ENCODE results near the gene CENPX.
"Not testable (repeated sequence)": the region's sequence is repeated elsewhere in the genome, so short reads cannot be mapped to it uniquely, and the experiment has no call there.

The CENPX gene

DNA sequence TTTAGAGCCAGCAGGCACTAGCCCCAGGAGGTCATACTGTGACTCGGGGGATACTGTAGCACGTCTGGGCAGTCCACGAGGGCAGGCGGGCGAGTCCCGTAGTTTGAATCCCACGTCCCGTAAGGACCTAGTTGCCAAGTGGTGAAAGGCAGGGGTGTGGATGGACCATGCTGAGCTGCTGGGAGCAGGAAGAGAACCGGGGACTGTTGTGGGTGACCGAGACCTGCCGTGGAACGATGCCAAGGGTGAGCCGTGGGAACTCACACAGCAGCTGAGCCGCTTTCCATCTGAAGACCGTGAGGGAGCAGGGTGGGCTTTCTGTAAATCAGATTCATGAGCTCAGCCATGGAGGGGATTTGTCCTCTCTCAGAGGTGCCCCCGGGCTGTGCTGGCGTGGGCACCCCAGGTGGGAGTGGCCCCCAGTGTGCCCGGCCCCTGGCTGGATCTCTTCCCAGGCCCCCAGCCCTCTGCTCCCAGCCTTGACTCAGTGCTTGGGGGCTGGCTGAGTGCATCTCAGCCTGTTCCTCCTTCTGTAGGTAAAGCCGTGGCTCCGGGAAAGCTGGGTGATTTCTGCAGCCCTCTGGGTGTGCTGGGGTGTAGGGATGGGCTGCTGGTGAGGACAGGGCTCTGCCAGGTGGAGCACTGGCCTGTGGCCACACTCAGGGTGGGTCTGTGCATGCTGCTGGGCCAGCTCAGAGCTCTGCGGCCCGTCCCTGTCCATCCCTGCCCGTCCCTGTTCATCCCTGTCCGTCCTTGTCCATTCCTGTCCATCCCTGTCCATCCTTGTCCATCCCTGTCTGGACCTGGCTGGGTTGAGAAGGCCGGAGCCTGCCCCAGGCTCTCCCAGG is 31.6 kb downstream of the CENPX start:
- no peak for TF ChIP-seq JUND (IDR thresholded peaks at IDR 0.05; ENCODE audit: low read depth)
- DNase-seq (ENCODE audit: low read depth in 1 of 2, low spot score in 1 of 2): no peak
- in situ Hi-C loops (cut with HindIII; ENCODE audit: low pct_unique_long_range_greater_than_20kb, low sequenced_read_pairs): no loop called here

GRCh38 chr17:81987161-81987770 is 35.4 kb downstream of the CENPX start:
- no peak for TF ChIP-seq JUND (IDR thresholded peaks at IDR 0.05; ENCODE audit: low read depth)
- in situ Hi-C loops (cut with HindIII; ENCODE audit: low pct_unique_long_range_greater_than_20kb, low sequenced_read_pairs): no loop called here
- no peak for DNase-seq (ENCODE audit: low read depth in 1 of 2, low spot score in 1 of 2)

GRCh38 chr17:81986606-81987005 is 36.1 kb downstream of the CENPX start:
- no peak for DNase-seq (ENCODE audit: low read depth in 1 of 2, low spot score in 1 of 2)
- no peak for TF ChIP-seq JUND (IDR thresholded peaks at IDR 0.05; ENCODE audit: low read depth)
- in situ Hi-C loops (cut with HindIII; ENCODE audit: low pct_unique_long_range_greater_than_20kb, low sequenced_read_pairs): no loop called here

DNA sequence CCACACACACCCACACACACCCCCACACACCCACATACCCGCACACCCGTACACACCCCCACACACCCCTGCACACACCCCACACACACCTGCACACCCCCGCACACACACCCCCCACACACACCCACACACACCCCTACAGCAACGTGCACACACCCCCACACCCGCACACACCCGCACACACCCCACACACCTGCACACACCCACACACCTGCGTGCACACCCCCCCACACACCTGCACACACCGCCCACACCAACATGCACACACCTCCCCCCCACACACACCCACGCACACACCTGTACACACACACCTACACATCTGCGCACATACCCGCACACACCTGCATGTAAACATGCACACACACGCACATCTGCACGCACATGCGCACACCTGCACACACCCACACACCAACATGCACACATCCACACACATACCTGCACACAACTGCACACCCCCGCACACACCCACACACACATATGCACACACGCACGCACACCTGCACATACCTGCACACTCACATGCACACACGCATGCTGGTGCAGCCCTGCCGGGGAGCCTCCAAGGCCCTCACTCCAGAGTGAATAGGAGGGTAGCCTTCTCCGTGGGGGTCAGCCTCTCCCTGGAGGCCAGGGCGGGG is 37.8 kb downstream of the CENPX start:
- in situ Hi-C loops (cut with HindIII; ENCODE audit: low pct_unique_long_range_greater_than_20kb, low sequenced_read_pairs): no loop called here
- no peak for DNase-seq (ENCODE audit: low read depth in 1 of 2, low spot score in 1 of 2)
- TF ChIP-seq JUND (IDR thresholded peaks at IDR 0.05; ENCODE audit: low read depth): no peak

DNA sequence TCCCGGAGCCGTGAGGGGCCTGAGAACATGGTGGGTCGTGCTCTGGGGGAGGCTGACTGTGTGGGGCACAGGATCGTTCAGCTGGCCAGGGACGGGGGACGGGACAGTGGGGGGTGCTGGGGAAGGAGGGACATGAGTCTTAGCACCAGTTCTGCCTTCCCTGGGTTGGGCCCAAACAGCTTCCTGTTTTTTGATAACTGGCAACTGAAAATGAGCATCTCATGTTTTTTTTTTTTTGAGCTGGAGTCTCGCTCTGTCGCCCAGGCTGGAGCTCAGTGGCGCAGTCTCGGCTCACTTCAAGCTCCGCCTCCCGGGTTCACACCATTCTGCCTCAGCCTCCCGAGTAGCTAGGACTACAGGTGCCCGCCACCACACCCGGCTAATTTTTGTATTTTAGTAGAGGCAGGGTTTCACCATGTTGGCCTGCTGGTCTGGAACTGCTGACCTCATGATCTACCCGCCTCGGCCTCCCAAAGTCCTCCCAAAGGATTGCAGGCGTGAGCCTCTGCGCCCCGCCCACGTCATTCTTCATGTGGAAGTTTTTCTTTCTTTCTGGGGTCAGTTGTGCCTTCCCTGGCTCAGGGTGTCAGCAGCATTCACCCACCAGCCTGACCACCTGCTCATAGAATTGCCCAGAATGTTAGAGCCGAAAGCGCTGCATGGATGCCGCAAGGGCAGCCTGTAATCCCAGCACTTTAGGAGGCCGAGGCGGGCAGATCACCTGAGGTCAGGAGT is 38.9 kb downstream of the CENPX start:
- in situ Hi-C loops (cut with HindIII; ENCODE audit: low pct_unique_long_range_greater_than_20kb, low sequenced_read_pairs): no loop called here
- no peak for TF ChIP-seq JUND (IDR thresholded peaks at IDR 0.05; ENCODE audit: low read depth)
- no peak for DNase-seq (ENCODE audit: low read depth in 1 of 2, low spot score in 1 of 2)

DNA sequence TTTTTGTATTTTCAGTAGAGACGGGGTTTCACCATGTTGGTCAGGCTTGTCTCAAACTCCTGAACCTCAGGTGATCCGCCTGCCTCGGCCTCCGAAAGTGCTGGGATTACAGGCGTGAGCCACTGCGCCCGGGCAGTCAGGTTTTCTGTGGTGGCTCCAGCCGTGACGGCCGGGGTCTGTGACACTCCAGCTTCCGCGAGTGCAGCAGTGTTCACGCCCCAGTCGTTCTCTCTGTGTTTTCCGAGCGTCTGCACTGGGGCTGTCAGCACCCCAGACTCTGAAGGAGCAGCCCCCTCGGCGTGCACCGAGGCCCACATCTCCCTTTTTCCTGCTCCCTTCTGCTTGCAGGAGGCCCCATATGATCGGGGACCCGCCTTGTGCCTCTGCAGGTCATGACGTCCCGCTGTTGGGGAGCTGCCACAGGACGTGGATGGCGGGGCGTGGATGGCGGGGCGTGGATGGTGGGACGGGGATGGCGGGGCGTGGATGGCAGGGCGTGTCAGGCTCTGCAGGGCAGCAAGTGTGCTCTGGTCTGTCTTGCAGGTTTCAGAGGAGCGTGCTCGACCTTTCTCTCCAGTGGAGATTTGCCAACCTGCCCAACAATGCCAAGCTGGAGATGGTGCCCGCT is 39.6 kb downstream of the CENPX start:
- no peak for TF ChIP-seq JUND (IDR thresholded peaks at IDR 0.05; ENCODE audit: low read depth)
- in situ Hi-C loops (cut with HindIII; ENCODE audit: low pct_unique_long_range_greater_than_20kb, low sequenced_read_pairs): no loop called here
- DNase-seq (ENCODE audit: low read depth in 1 of 2, low spot score in 1 of 2): no peak

DNA sequence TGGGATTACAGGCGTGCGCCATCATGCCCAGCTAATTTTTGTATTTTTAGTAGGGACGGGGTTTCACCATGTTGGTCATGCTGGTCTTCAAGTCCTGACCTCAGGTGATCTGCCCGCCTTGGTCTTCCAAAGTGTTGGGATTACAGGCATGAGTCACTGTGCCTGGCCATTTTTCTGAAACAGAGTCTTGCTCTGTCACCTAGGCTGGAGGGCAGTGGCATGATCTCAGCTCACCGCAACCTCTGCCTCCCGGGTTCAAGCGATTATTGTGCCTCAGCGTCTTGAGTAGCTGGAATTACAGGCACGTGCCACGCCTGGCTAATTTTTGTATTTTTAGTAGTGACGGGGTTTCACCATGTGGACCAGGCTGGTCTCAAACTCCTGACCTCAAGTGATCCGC is 41.2 kb downstream of the CENPX start:
- in situ Hi-C loops (cut with HindIII; ENCODE audit: low pct_unique_long_range_greater_than_20kb, low sequenced_read_pairs): not testable (repeated sequence)

GRCh38 chr17:81980707-81981343 is 41.9 kb downstream of the CENPX start:
- peak in 1 of 2 experiments; percentile 53 for DNase-seq (ENCODE audit: low read depth in 1 of 2, low spot score in 1 of 2)
- in situ Hi-C loops (cut with HindIII; ENCODE audit: low pct_unique_long_range_greater_than_20kb, low sequenced_read_pairs): no loop called here
- TF ChIP-seq JUND (IDR thresholded peaks at IDR 0.05; ENCODE audit: low read depth): no peak

More for the DNA sequence above, 41.2 kb downstream of the CENPX start:
- DNase-seq (ENCODE audit: low read depth in 1 of 2, low spot score in 1 of 2): not testable (repeated sequence)

DNA sequence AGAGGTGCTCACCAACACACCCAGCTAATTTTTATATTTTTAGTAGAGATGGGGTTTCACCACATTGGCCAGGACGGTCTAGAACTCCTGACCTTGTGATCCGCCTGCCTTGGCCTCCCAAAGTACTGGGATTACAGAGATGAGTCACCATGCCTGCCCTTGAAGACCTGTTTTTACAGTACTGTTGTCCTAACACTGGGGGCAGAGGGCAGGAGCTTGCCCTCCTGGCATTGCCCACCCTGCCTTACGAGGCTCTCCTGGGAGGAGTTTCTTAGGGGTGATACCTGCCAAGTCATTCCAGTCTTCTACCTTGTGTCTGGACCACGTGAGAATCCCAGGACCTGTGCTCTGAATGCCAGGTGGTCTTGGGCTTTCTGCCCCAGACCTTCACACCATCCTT is 42.6 kb downstream of the CENPX start:
- in situ Hi-C loops (cut with HindIII; ENCODE audit: low pct_unique_long_range_greater_than_20kb, low sequenced_read_pairs): no loop called here
- DNase-seq (ENCODE audit: low read depth in 1 of 2, low spot score in 1 of 2): no peak
- no peak for TF ChIP-seq JUND (IDR thresholded peaks at IDR 0.05; ENCODE audit: low read depth)

- TF ChIP-seq JUND (IDR thresholded peaks at IDR 0.05; ENCODE audit: low read depth): no peak
Observed at GRCh38 chr17:81978524-81979298, 44.0 kb downstream of the CENPX start.

GRCh38 chr17:81977211-81977808 is 45.4 kb downstream of the CENPX start, which contains the start of gene ASPSCR1:
ASPSCR1 (plus strand) TSS chr17:81977629; CDS start chr17:81977647, 18 bp downstream.
- DNase-seq (ENCODE audit: low read depth in 1 of 2, low spot score in 1 of 2): peak; percentile 69 to 95
- no peak for TF ChIP-seq JUND (IDR thresholded peaks at IDR 0.05; ENCODE audit: low read depth)
- in situ Hi-C loops (cut with HindIII; ENCODE audit: low pct_unique_long_range_greater_than_20kb, low sequenced_read_pairs): no loop called here

More at GRCh38 chr17:81978524-81979298, 44.0 kb downstream of the CENPX start:
- in situ Hi-C loops (cut with HindIII; ENCODE audit: low pct_unique_long_range_greater_than_20kb, low sequenced_read_pairs): no loop called here
- DNase-seq (ENCODE audit: low read depth in 1 of 2, low spot score in 1 of 2): no peak
